Astrocyte of the cerebellum (primary cell): ENCODE data around the gene CEP57.

Experiments used
- DNase-seq: peaks from one replicate; pipeline ENCODE4 v3.0.0-alpha.2; 2011; ENCODE audit warnings: low read depth
- H3K4me3 ChIP-seq: 2 replicates; pipeline ENCODE4 v1.5.1; 2011; ENCODE audit warnings: mild to moderate bottlenecking, low read depth, low read length, moderate library complexity
- in situ Hi-C: cut with HindIII; loops from 2 replicates; pipeline ENCODE4 v1.10.0; 2017; ENCODE audit warnings: low sequenced_read_pairs
- TF ChIP-seq, protein P1 (sequence below): IDR thresholded peaks from 2 replicates; pipeline ENCODE4 v1.5.1; 2012; ENCODE audit warnings: low read length, low read depth, moderate library complexity, mild to moderate bottlenecking; ENCODE audit errors: missing control alignments

CEP57 gene

DNA sequence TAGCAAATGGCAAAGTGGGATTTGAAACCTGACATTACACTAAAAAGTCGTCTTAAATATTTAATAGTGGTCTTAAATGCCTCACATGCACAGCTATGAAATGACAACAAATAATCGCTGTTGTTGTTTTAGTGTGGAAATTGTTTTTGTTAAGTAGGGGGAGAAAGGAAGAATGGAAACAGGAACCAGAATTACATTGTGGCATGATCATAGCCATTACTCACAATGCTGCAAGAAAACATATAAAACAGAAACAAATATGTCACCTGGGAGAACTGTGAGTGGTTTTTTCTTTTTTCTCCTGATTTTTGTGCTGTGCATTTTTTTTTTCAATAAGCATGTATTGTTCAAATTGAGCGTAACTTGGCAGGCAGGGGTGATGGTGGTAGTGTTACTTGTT, 23.6 kb upstream of the CEP57 start:
- no peak overlapping the region for H3K4me3 ChIP-seq
- DNase-seq = no peak
- TF ChIP-seq, protein P1, sequence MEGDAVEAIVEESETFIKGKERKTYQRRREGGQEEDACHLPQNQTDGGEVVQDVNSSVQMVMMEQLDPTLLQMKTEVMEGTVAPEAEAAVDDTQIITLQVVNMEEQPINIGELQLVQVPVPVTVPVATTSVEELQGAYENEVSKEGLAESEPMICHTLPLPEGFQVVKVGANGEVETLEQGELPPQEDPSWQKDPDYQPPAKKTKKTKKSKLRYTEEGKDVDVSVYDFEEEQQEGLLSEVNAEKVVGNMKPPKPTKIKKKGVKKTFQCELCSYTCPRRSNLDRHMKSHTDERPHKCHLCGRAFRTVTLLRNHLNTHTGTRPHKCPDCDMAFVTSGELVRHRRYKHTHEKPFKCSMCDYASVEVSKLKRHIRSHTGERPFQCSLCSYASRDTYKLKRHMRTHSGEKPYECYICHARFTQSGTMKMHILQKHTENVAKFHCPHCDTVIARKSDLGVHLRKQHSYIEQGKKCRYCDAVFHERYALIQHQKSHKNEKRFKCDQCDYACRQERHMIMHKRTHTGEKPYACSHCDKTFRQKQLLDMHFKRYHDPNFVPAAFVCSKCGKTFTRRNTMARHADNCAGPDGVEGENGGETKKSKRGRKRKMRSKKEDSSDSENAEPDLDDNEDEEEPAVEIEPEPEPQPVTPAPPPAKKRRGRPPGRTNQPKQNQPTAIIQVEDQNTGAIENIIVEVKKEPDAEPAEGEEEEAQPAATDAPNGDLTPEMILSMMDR = no peak
- in situ Hi-C loops = no loop called here

DNA sequence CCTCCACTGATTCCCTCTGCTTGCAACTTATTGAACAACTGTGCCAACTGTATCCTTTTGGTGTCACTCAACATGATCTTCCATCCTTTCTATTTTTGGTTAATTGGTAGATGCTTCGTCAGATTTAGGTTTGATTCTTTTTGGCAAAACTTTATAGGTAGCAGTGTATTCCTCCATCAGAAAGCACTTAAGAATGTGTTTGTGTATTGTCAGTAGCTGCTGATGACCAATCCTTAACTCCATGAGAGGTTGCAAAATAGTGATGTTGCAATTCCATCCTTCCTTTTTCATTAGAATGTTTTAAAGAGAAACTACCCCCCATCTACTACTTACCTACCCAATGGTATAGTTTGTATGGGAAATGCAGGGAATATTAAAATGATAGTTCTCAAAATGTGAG, 22.8 kb upstream of the CEP57 start:
- H3K4me3 ChIP-seq = no peak overlapping the region
- TF ChIP-seq, protein P1 = no peak
- DNase-seq = no peak
- in situ Hi-C loops = no loop called here

DNA sequence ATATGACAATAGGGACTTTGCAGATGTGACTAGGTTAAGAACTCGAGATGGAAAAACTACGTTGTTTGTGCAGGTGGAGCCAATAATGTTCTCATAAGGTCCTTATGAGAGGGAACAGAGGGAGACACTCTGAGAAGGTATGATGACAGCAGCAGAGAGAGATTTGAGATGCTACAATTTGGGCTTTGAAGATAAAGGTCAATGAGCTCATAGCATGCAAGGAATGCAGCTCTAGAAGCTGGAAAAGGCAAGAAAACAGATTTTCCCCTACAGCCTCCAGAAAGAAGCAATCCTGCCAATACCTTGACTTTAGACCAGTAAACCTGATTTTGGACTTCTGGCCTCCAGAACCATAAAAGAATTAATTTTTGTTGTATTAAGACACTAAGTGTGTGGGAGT, 21.8 kb upstream of the CEP57 start:
- TF ChIP-seq, protein P1 = no peak
- H3K4me3 ChIP-seq = no peak overlapping the region
- no peak for DNase-seq
- in situ Hi-C loops = no loop called here

DNA sequence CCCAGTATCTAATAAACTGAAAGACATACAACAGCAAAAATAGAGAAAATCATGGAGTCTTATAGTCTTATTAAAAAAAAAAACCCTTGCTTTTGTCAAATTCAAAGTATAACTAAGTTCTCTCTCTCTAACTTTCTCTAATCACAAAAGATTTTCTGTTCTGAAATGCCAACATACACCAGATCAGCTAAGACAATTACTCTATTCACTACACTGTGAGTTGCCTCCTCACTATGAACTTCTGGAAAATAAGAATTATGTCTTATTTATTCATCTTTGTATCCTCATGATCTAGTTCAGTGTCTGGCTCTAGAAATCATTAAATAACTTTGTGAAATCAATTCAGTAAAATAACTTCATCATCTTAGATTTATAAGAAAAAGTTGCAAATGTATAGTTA, 13.4 kb upstream of the CEP57 start:
- H3K4me3 ChIP-seq = no peak overlapping the region
- TF ChIP-seq, protein P1 = no peak
- in situ Hi-C loops = no loop called here
- no peak for DNase-seq

DNA sequence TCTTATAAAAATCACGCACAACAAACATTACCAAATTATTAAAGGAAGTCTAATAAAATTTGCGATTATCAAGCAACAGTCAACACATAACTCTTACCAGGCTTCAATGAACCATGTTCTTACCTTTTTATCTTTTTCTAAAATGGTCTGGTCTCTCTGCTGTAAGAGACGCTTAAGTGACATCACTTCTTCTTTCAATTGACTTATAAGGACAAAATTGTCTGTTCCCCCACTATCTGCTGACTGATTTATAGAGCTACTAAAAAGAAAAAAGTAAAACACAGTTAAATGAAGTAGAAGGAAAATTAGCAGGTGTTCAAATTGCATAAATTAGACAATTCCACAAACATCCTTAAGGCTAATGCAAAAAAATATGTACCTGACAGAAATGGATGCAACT, 11.6 kb upstream of the CEP57 start:
- TF ChIP-seq, protein P1 = no peak
- in situ Hi-C loops = no loop called here
- no peak for DNase-seq
- H3K4me3 ChIP-seq = no peak overlapping the region

DNA sequence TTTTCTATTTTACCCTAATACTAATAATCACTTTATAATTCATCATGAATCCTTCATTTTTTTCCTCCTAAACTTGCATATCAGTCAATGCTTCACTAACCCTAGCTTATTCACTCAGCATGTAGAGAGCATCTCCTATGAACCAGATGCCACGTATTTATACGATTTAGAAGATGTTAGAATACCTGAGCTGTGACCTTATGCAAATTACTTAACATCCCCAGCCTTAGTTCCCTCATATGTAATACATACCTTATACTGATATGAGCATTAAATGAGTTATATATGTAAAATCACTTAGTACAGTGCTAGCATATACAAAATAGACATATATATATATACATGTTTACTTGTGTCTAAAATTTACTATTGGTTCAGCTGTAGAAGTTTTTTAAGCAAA, 9.8 kb upstream of the CEP57 start:
- no peak for DNase-seq
- in situ Hi-C loops = no loop called here
- TF ChIP-seq, protein P1 = no peak
- no peak overlapping the region for H3K4me3 ChIP-seq
